OCI-LY1 (cell line): ENCODE measurements around the gene MCTP2.

Source experiments
- H2AFZ ChIP-seq: fragments of 200-600 bp; sonication (generic), shearing (Covaris generic); 2 replicates; pipeline ENCODE4 v1.6.0; 2014; ENCODE audit warnings: antibody characterized with exemption, mild to moderate bottlenecking, low read length
- H3F3A ChIP-seq: fragments of 200-600 bp; sonication (generic), shearing (Covaris generic); 2 replicates; pipeline ENCODE4 v1.6.0; 2014; ENCODE audit warnings: mild to moderate bottlenecking, antibody characterized with exemption, low read length, moderate library complexity; ENCODE audit not compliant: insufficient read depth
- H3K27ac ChIP-seq: fragments of 200-600 bp; sonication (generic); 2 replicates; pipeline ENCODE4 v1.5.1; 2014; ENCODE audit warnings: low read length, mixed run types, mild to moderate bottlenecking, low read depth; ENCODE audit not compliant: poor library complexity, severe bottlenecking
- H3K27me3 ChIP-seq: fragments of 200-600 bp; sonication (generic); 2 replicates; pipeline ENCODE4 v1.6.0; 2014; ENCODE audit warnings: antibody characterized with exemption, mild to moderate bottlenecking, low read length, moderate library complexity; ENCODE audit not compliant: insufficient read depth
- H3K36me3 ChIP-seq: fragments of 200-600 bp; sonication (generic); 2 replicates; pipeline ENCODE4 v1.6.1; 2014; ENCODE audit warnings: mild to moderate bottlenecking, antibody characterized with exemption, low read length, moderate library complexity, mixed read lengths; ENCODE audit not compliant: insufficient read depth
- H3K4me1 ChIP-seq: fragments of 200-600 bp; sonication (generic); 2 replicates; pipeline ENCODE4 v1.5.1; 2014; ENCODE audit warnings: mild to moderate bottlenecking, low read length, moderate library complexity; ENCODE audit not compliant: insufficient read depth, severe bottlenecking
- H3K4me2 ChIP-seq: fragments of 200-600 bp; sonication (generic), shearing (Covaris generic); 2 replicates; pipeline ENCODE4 v1.6.1; 2014; ENCODE audit warnings: low read length
- H3K4me3 ChIP-seq: fragments of 200-600 bp; sonication (generic); 2 replicates; pipeline ENCODE4 v1.5.1; 2014; ENCODE audit warnings: low read length, low read depth, mild to moderate bottlenecking, mixed read lengths; ENCODE audit not compliant: poor library complexity, severe bottlenecking
- H3K79me2 ChIP-seq: fragments of 200-600 bp; shearing (Covaris generic); 2 replicates; pipeline ENCODE4 v1.6.1; 2016; ENCODE audit warnings: mixed run types, low read length, mixed read lengths; ENCODE audit not compliant: insufficient read depth
- H3K9ac ChIP-seq: fragments of 200-600 bp; sonication (generic), shearing (Covaris generic); 2 replicates; pipeline ENCODE4 v1.6.1; 2014; ENCODE audit warnings: mild to moderate bottlenecking, low read length, mixed read lengths
- H3K9me2 ChIP-seq: fragments of 200-600 bp; sonication (generic), shearing (Covaris generic); 2 replicates; pipeline ENCODE4 v1.6.1; 2014; ENCODE audit warnings: low read depth, mild to moderate bottlenecking, low read length, mixed read lengths
- H3K9me3 ChIP-seq: fragments of 200-600 bp; shearing (Covaris generic); 2 replicates; pipeline ENCODE4 v1.6.1; 2014; ENCODE audit warnings: low read length, mixed read lengths
- H4K20me1 ChIP-seq: fragments of 200-600 bp; sonication (generic), shearing (Covaris generic); 2 replicates; pipeline ENCODE4 v1.6.0; 2016; ENCODE audit warnings: mild to moderate bottlenecking, low read length; ENCODE audit not compliant: insufficient read depth
- EZH2 ChIP-seq: fragments of 200-600 bp; sonication (generic), shearing (Covaris generic); IDR thresholded peaks from 2 replicates; pipeline ENCODE4 v1.8.0; 2017; ENCODE audit warnings: borderline replicate concordance, mixed run types, mild to moderate bottlenecking, antibody characterized with exemption, low read length, moderate library complexity, mixed read lengths
- TF ChIP-seq, protein P1 (sequence below): fragments of 200-600 bp; sonication (generic), shearing (Covaris generic); IDR thresholded peaks from 2 replicates; pipeline ENCODE4 v1.5.1; 2017; ENCODE audit warnings: mild to moderate bottlenecking, antibody characterized with exemption, low read length, moderate library complexity, mixed read lengths

Gene MCTP2

DNA sequence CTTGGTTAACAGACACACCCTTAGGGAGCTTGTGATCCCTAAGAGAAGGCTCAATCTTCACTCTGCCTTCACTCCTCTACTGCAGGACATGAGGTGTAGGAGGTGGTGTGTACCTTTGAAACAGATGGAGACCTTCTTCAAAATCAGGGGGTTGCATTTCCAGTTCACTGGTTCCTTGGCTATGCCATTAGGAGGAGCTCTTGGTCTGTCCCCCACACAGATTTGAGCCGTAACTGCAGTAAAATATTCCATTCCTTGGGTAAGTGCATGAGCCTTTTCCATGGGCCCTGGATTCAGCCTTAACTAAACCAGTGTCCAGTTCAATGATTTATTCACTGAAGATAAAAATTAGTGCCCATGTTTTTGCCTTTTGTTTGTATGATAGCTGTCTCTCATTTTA is 144.6 kb downstream of the MCTP2 start:
- Histone ChIP-seq H3K79me2 (no peaks in the 10 kb centered on the region), H3K9ac (no peak overlapping the region), H3K27ac (no peak overlapping the region), H3K4me1 (no peaks in the 10 kb centered on the region), H4K20me1 (no peaks in the 10 kb centered on the region), H3K36me3 (peaks cover 76% of the 10 kb centered on the region), H2AFZ (no peak overlapping the region), H3K4me3 (no peak overlapping the region), H3F3A (no peaks in the 10 kb centered on the region), H3K27me3 (no peaks in the 10 kb centered on the region), H3K9me2 (no peaks in the 10 kb centered on the region), H3K4me2 (no peak overlapping the region), H3K9me3 (no peaks in the 10 kb centered on the region)
- TF ChIP-seq, protein P1, sequence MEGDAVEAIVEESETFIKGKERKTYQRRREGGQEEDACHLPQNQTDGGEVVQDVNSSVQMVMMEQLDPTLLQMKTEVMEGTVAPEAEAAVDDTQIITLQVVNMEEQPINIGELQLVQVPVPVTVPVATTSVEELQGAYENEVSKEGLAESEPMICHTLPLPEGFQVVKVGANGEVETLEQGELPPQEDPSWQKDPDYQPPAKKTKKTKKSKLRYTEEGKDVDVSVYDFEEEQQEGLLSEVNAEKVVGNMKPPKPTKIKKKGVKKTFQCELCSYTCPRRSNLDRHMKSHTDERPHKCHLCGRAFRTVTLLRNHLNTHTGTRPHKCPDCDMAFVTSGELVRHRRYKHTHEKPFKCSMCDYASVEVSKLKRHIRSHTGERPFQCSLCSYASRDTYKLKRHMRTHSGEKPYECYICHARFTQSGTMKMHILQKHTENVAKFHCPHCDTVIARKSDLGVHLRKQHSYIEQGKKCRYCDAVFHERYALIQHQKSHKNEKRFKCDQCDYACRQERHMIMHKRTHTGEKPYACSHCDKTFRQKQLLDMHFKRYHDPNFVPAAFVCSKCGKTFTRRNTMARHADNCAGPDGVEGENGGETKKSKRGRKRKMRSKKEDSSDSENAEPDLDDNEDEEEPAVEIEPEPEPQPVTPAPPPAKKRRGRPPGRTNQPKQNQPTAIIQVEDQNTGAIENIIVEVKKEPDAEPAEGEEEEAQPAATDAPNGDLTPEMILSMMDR = peak; percentile 11; the same call in 1 of the 2 replicates
- TF ChIP-seq EZH2 = no peak

DNA sequence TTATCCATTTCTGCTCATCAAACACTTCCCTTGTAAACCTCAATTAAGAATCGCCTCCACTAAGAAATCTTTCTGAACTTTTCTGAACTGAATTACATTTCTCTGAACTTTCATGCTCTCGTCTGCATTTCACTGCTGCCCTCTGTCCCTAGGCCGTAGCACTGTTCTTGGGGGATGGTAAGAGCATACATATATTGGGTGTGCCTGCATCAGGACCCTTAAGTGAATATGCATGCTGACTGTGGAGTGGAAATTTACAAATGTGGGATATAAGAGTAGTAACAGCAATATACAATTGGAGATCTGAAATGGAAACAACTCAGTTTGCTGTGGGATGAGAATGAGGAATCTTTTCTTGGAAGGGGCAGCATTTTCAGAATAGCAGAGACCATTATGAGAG is 148.6 kb downstream of the MCTP2 start:
- H3K9ac ChIP-seq = no peak overlapping the region
- TF ChIP-seq, protein P1 = no peak
- no peak for TF ChIP-seq EZH2

DNA sequence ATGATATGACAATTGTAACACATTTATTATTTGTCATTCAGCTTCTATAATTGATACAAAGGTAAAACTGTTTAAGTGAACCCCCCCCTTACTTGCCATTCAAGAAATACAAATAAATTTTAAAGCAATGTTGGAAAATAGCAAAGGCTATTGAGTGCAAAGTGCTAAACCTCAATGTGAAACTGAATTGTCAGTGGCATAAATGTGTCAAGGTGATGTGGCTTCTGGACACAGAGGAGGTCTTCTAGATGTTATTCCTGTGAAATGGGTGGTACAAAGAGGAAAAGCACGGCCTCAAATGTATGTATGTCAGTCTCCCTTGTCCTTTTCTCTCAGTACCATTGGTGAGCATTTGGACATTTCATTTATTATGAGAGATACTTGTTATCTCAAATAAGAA is 149.4 kb downstream of the MCTP2 start:
- no peak overlapping the region for H2AFZ ChIP-seq
- H3K79me2 ChIP-seq = no peaks in the 10 kb centered on the region
- no peak overlapping the region for H3K4me3 ChIP-seq
- H3K4me1 ChIP-seq = peaks cover 7% of the 10 kb centered on the region
- no peaks in the 10 kb centered on the region for H3F3A ChIP-seq
- H4K20me1 ChIP-seq = no peaks in the 10 kb centered on the region
- no peak overlapping the region for H3K27ac ChIP-seq
- H3K9ac ChIP-seq = no peak overlapping the region
- no peak overlapping the region for H3K4me2 ChIP-seq
- TF ChIP-seq, protein P1 = no peak
- H3K27me3 ChIP-seq = no peaks in the 10 kb centered on the region
- H3K36me3 ChIP-seq = peaks cover 60% of the 10 kb centered on the region
- H3K9me2 ChIP-seq = no peaks in the 10 kb centered on the region
- H3K9me3 ChIP-seq = no peaks in the 10 kb centered on the region

More for the DNA sequence above, 148.6 kb downstream of the MCTP2 start:
- H3K27ac ChIP-seq = no peak overlapping the region
- no peaks in the 10 kb centered on the region for H4K20me1 ChIP-seq
- H3K36me3 ChIP-seq = peaks cover 60% of the 10 kb centered on the region; the same call in 1 of the 2 replicates
- no peaks in the 10 kb centered on the region for H3K9me2 ChIP-seq
- H3K27me3 ChIP-seq = no peaks in the 10 kb centered on the region
- peaks cover 7% of the 10 kb centered on the region for H3K4me1 ChIP-seq
- H3K79me2 ChIP-seq = no peaks in the 10 kb centered on the region
- H3K4me2 ChIP-seq = no peak overlapping the region
- H3K9me3 ChIP-seq = no peaks in the 10 kb centered on the region
- H3F3A ChIP-seq = no peaks in the 10 kb centered on the region
- no peak overlapping the region for H2AFZ ChIP-seq
- no peak overlapping the region for H3K4me3 ChIP-seq
